DOHH2 (cell line): ENCODE data around the gene FAM200A.
"Not testable (repeated sequence)": the region's sequence is repeated elsewhere in the genome, so short reads cannot be mapped to it uniquely, and the experiment has no call there.

Experiments used
- H3F3A ChIP-seq: fragments of 200-600 bp; sonication (generic), shearing (Covaris generic); 2 replicates; pipeline ENCODE4 v1.6.0; 2016; ENCODE audit warnings: antibody characterized with exemption, mild to moderate bottlenecking; ENCODE audit not compliant: control insufficient read depth, insufficient read depth
- H3K27ac ChIP-seq: fragments of 200-600 bp; sonication (generic); 2 replicates; pipeline ENCODE4 v1.5.1; 2014; ENCODE audit warnings: low read depth, mild to moderate bottlenecking, low read length, moderate library complexity
- H3K27me3 ChIP-seq: fragments of 200-600 bp; sonication (generic); 2 replicates; pipeline ENCODE4 v1.6.1; 2014; ENCODE audit warnings: mild to moderate bottlenecking, low read length, mixed read lengths; ENCODE audit not compliant: control insufficient read depth
- H3K36me3 ChIP-seq: fragments of 200-600 bp; sonication (generic); 2 replicates; pipeline ENCODE4 v1.6.1; 2014; ENCODE audit warnings: mild to moderate bottlenecking, low read length, moderate library complexity, mixed read lengths; ENCODE audit not compliant: control insufficient read depth
- H3K4me1 ChIP-seq: fragments of 200-600 bp; sonication (generic); 2 replicates; pipeline ENCODE4 v1.6.1; 2014; ENCODE audit warnings: mild to moderate bottlenecking, low read length, mixed read lengths; ENCODE audit not compliant: control insufficient read depth
- H3K4me2 ChIP-seq: fragments of 200-600 bp; sonication (generic); 2 replicates; pipeline ENCODE4 v1.6.0; 2014; ENCODE audit warnings: mild to moderate bottlenecking, low read length, moderate library complexity
- H3K4me3 ChIP-seq: fragments of 200-600 bp; sonication (generic); 2 replicates; pipeline ENCODE4 v1.5.1; 2014; ENCODE audit warnings: mild to moderate bottlenecking, low read length, mixed read lengths
- H3K79me2 ChIP-seq: fragments of 200-600 bp; sonication (generic); 2 replicates; pipeline ENCODE4 v1.6.1; 2014; ENCODE audit warnings: mild to moderate bottlenecking, low read length, mixed read lengths; ENCODE audit not compliant: control insufficient read depth
- H3K9me2 ChIP-seq: fragments of 200-600 bp; sonication (generic); replicated peaks from 2 replicates; pipeline ENCODE4 v1.6.1; 2014; ENCODE audit warnings: mild to moderate bottlenecking, low read length, mixed read lengths; ENCODE audit not compliant: control insufficient read depth
- H3K9me3 ChIP-seq: fragments of 200-600 bp; sonication (generic); 2 replicates; pipeline ENCODE4 v1.6.1; 2014; ENCODE audit warnings: antibody characterized with exemption, low read length, mixed read lengths; ENCODE audit not compliant: control insufficient read depth, insufficient read depth
- H4K20me1 ChIP-seq: fragments of 200-600 bp; sonication (generic); 2 replicates; pipeline ENCODE4 v1.6.0; 2014; ENCODE audit warnings: low read depth, mild to moderate bottlenecking, antibody characterized with exemption, low read length, moderate library complexity; ENCODE audit not compliant: control insufficient read depth, insufficient read depth
- CTCF ChIP-seq: fragments of 200-600 bp; sonication (generic); IDR thresholded peaks from one replicate; pipeline ENCODE4 v1.5.1; 2014; ENCODE audit warnings: antibody characterized with exemption, mild to moderate bottlenecking, low read depth, low read length; ENCODE audit not compliant: poor library complexity, severe bottlenecking
- EZH2phosphoT487 ChIP-seq: fragments of 200-600 bp; sonication (generic); IDR thresholded peaks from 2 replicates; pipeline ENCODE4 v1.6.1; 2017; ENCODE audit warnings: borderline replicate concordance, mild to moderate bottlenecking, antibody characterized with exemption, low read length, moderate library complexity, mixed read lengths

The FAM200A gene

GRCh38 chr7:99505324-99505662, 46.6 kb downstream of the FAM200A start:
- TF ChIP-seq CTCF (no peak), EZH2phosphoT487 (no peak)
- Histone ChIP-seq H3F3A (peaks cover 7% of the 10 kb centered on the region), H4K20me1 (no peaks in the 10 kb centered on the region), H3K36me3 (peaks cover 18% of the 10 kb centered on the region), H3K27ac (peak overlapping the region; percentile 80), H3K4me1 (peaks cover 27% of the 10 kb centered on the region), H3K27me3 (no peaks in the 10 kb centered on the region), H3K9me3 (peaks cover 6% of the 10 kb centered on the region; the same call in 1 of the 2 replicates), H3K4me2 (peak overlapping the region; percentile 88), H3K4me3 (peak overlapping the region; percentile 95), H3K79me2 (peaks cover 53% of the 10 kb centered on the region), H3K9me2 (no peaks in the 10 kb centered on the region)

- Histone ChIP-seq H3K27me3 (no peaks in the 10 kb centered on the region), H3F3A (peaks cover 9% of the 10 kb centered on the region), H3K79me2 (peaks cover 55% of the 10 kb centered on the region), H3K4me3 (peak within 1 kb of the TSS; percentile 95), H3K4me2 (peak within 1 kb of the TSS; percentile 88), H3K27ac (peak within 1 kb of the TSS; percentile 80), H3K4me1 (peaks cover 27% of the 10 kb centered on the region), H4K20me1 (no peaks in the 10 kb centered on the region), H3K9me3 (peaks cover 6% of the 10 kb centered on the region; the same call in 1 of the 2 replicates), H3K9me2 (no peaks in the 10 kb centered on the region), H3K36me3 (peaks cover 20% of the 10 kb centered on the region)
- TF ChIP-seq EZH2phosphoT487, result no peak
- peak; percentile 20 for TF ChIP-seq CTCF
Measured at GRCh38 chr7:99504603-99505323, 47.2 kb downstream of the FAM200A start, which contains the start of gene ZKSCAN5. TSS of gene ZKSCAN5 (plus strand) at chr7:99504662. CDS start at chr7:99506045, 1,383 bp downstream.

- peaks cover 27% of the 10 kb centered on the region for H3K4me1 ChIP-seq
- TF ChIP-seq EZH2phosphoT487 (no peak), CTCF (no peak)
- peaks cover 6% of the 10 kb centered on the region; the same call in 1 of the 2 replicates for H3K9me3 ChIP-seq
- H3K4me2 ChIP-seq, result peak overlapping the region; percentile 88
- H3F3A ChIP-seq, result peaks cover 9% of the 10 kb centered on the region
- H3K79me2 ChIP-seq, result peaks cover 60% of the 10 kb centered on the region
- peak overlapping the region; percentile 80 for H3K27ac ChIP-seq
- peak overlapping the region; percentile 95 for H3K4me3 ChIP-seq
- peaks cover 26% of the 10 kb centered on the region for H3K36me3 ChIP-seq
- H3K27me3 ChIP-seq, result no peaks in the 10 kb centered on the region
- H4K20me1 ChIP-seq, result 0 out of 2 replicates have a peak, but pooled peaks cover 4% of the 10 kb centered on the region
- no peaks in the 10 kb centered on the region for H3K9me2 ChIP-seq
Measured at GRCh38 chr7:99504281-99504602, 47.7 kb downstream of the FAM200A start.

- peaks cover 36% of the 10 kb centered on the region for H3K4me1 ChIP-seq
Measured at GRCh38 chr7:99501236-99501635, 50.7 kb downstream of the FAM200A start.

More at GRCh38 chr7:99501236-99501635, 50.7 kb downstream of the FAM200A start:
- not testable (repeated sequence) for H3K9me2 ChIP-seq, H3K9me3 ChIP-seq, H3K27me3 ChIP-seq, H3K27ac ChIP-seq, H3F3A ChIP-seq
- Histone ChIP-seq H3K36me3 (peaks cover 46% of the 10 kb centered on the region), H3K4me3 (peak overlapping the region; percentile 96), H3K79me2 (peaks cover 67% of the 10 kb centered on the region), H4K20me1 (peaks cover 17% of the 10 kb centered on the region), H3K4me2 (peak overlapping the region; percentile 88)
